Heart left ventricle (tissue), 16 donors: Measurements from ENCODE around the gene B4GALT1. TPM values are rescaled to one million over a fixed set of nuclear protein-coding genes. Genes with fewer than 3 reads are reported as not detected.
A peak's percentile ranks its signal among the peaks of the same experiment; 100 is the strongest.

ENCODE experiments used
- ATAC-seq, 4 donors: fragments of 200-7000 bp; cut with Tn5 transposase; one replicate each; pipeline ENCODE4 v1.9.1; 2020 to 2022; ENCODE audit warnings: moderate library complexity in 4 of 4, mild to moderate bottlenecking in 3 of 4, moderate number of reproducible peaks in 1 of 4
- DNase-seq, 5 donors: peaks; one replicate each; pipeline ENCODE4 v3.0.0-alpha.2; 2020
- H3K27ac ChIP-seq, 12 donors: fragments of 200-600 bp; sonication (generic) in 4 of 12; one replicate each; pipeline versions ENCODE4 v1.5.0 to v1.8.0; 2016 to 2022; ENCODE audit warnings: mild to moderate bottlenecking in 2 of 12
- H3K27me3 ChIP-seq, 9 donors: fragments of 200-600 bp; sonication (generic) in 2 of 9; one replicate each; pipeline versions ENCODE4 v1.5.1 to v1.8.0; 2016 to 2022; ENCODE audit warnings: mild to moderate bottlenecking in 3 of 9
- H3K36me3 ChIP-seq, 9 donors: fragments of 200-600 bp; sonication (generic) in 2 of 9; one replicate each; pipeline versions ENCODE4 v1.5.0 to v1.8.0; 2018 to 2022; ENCODE audit warnings: mild to moderate bottlenecking in 2 of 9
- H3K4me1 ChIP-seq, 12 donors: fragments of 200-600 bp; sonication (generic) in 4 of 12; one replicate each; pipeline versions ENCODE4 v1.5.0 to v1.8.0; 2016 to 2022; ENCODE audit warnings: mild to moderate bottlenecking in 3 of 12
- H3K4me3 ChIP-seq, 12 donors: fragments of 200-600 bp; sonication (generic) in 4 of 12; one replicate each; pipeline versions ENCODE4 v1.5.0 to v1.8.0; 2017 to 2022; ENCODE audit warnings: mild to moderate bottlenecking in 9 of 12, moderate library complexity in 4 of 12
- H3K9me3 ChIP-seq, 12 donors: fragments of 200-600 bp; sonication (generic) in 4 of 12; one replicate each; pipeline versions ENCODE4 v1.5.0 to v1.8.0; 2016 to 2022; ENCODE audit warnings: mild to moderate bottlenecking in 1 of 12
- POLR2A ChIP-seq, 2 donors: fragments of 450-650 bp; IDR thresholded peaks; one replicate each; pipeline ENCODE4 v1.6.1; 2017; ENCODE audit warnings: antibody characterized with exemption in 2 of 2, mild to moderate bottlenecking in 2 of 2, moderate library complexity in 2 of 2
- WGBS, 4 donors: extraction: QIAGEN DNeasy Blood & Tissue Kit in 2 of 4; methylation state at CpG; one replicate each; pipeline versions ENCODE4 v1.1.5 to v1.1.7; 2013 to 2018; 5-methylcytosine and 5-hydroxymethylcytosine counted together
- intact Hi-C, 10 donors: fragments of 100-400 bp; cut with DNase I; formaldehyde crosslinking; loops; one replicate each; pipeline versions ENCODE4 v1.11.1 to v1.14.2; 2022
- polyA plus RNA-seq, 2 donors: library from polyadenylated mRNA; stranded (reverse); fragments of 200-250 nt; gene quantifications; one replicate each; pipeline ENCODE4 v1.2.3, GENCODE V29; 2013
- total RNA-seq, 9 donors: library from RNA; depleted of rRNA in 2 of 9; stranded (reverse); fragments of >200 nt in 2 of 9; fragmentation: NEBNext Ultra II Directional in 3 of 9; extraction: Animal tissue kit (Norgen Biotek cat#: 25700) in 3 of 9; gene quantifications; one replicate each; pipeline versions ENCODE4 v1.1.0 to v1.2.4, GENCODE V29; 2016 to 2023
- TF ChIP-seq, protein P1 (sequence below), 12 donors: fragments of 200-600 bp; sonication (generic) in 4 of 12; IDR thresholded peaks; one replicate each; pipeline versions ENCODE4 v1.5.0 to v1.8.0; 2018 to 2022; ENCODE audit warnings: antibody characterized with exemption in 12 of 12, mild to moderate bottlenecking in 5 of 12
- donor health status: ischemic (EF 13 %, LVEDD 7.1; RV severe dilation, severe dysfunction).
- donor health status: healthy with polysubstance abuse.
- donor health status: DM: no; HTN: yes; CAD: no.
- donor health status: DM: no; HTN: no; CAD: no.
- donor health status: ischemic (EF 25% LVEDD 6.9; RV normal size, moderate dysfunction).
- donor health status: ischemic (EF 25% LVEDD 5.7; RV mildly dilated, moderate dysfunction).
- donor health status: healthy.
- donor health status: DM: yes; HTN: yes; CAD: no.
- donor health status: ischemic (EF 35%, LVEDD 5.7; RV mildly dilated, moderate dysfunction).
- donor health status: nonischemic (EF 11% LVEDD 7.7; RV severe dilation, severe dysfunction).
- donor health status: DM: yes; HTN: yes; CAD: no.
- donor health status: PGD.
- donor health status: ischemic (EF 29% LVEDD 5.4; RV normal size, mild dysfunction).
- donor health status: nonischemic (EF 23%, LVEDD 6.1; RV moderate dilation, normal function).

Gene B4GALT1
- total and polyA plus RNA-seq, 11 donors, result 10.6 to 73.3 (median 38.4) TPM

DNA sequence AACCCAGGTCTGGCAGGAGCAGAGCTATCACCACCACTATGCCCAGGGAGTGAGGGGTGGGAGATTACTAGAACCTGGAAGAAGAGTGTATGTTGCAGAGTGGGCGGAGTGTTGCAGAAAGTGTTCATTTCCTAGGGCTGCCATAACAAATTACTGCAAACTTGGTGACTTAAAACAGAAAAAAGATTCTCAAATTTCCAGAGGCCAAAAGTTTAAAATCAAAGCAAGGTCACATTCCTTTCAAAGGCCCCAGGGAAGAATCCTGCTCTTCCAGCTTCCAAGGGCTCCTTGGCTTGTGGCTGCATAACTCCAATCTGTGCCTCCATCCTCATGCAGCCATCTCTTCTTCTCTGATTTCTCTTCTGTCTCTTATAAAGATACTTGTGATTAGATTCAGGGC is 42.3 kb upstream of the B4GALT1 start:
- Histone ChIP-seq H3K36me3 (no peaks in the 10 kb centered on the region), H3K4me3 (no peak overlapping the region), H3K27me3 (no peaks in the 10 kb centered on the region), H3K9me3 (no peaks in the 10 kb centered on the region), H3K27ac (no peak overlapping the region), H3K4me1 (no peaks in the 10 kb centered on the region)
- TF ChIP-seq, protein P1, sequence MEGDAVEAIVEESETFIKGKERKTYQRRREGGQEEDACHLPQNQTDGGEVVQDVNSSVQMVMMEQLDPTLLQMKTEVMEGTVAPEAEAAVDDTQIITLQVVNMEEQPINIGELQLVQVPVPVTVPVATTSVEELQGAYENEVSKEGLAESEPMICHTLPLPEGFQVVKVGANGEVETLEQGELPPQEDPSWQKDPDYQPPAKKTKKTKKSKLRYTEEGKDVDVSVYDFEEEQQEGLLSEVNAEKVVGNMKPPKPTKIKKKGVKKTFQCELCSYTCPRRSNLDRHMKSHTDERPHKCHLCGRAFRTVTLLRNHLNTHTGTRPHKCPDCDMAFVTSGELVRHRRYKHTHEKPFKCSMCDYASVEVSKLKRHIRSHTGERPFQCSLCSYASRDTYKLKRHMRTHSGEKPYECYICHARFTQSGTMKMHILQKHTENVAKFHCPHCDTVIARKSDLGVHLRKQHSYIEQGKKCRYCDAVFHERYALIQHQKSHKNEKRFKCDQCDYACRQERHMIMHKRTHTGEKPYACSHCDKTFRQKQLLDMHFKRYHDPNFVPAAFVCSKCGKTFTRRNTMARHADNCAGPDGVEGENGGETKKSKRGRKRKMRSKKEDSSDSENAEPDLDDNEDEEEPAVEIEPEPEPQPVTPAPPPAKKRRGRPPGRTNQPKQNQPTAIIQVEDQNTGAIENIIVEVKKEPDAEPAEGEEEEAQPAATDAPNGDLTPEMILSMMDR (IDR thresholded peaks at IDR 0.05), result no peak
- no peak for TF ChIP-seq POLR2A (IDR thresholded peaks at IDR 0.05)
- DNase-seq (no peak), ATAC-seq (no peak)
- intact Hi-C loops, result no loop called here
- 93 to 97% (median 94%) methylated on average over 1 of the region's 1 CpG for WGBS, 4 donors

DNA sequence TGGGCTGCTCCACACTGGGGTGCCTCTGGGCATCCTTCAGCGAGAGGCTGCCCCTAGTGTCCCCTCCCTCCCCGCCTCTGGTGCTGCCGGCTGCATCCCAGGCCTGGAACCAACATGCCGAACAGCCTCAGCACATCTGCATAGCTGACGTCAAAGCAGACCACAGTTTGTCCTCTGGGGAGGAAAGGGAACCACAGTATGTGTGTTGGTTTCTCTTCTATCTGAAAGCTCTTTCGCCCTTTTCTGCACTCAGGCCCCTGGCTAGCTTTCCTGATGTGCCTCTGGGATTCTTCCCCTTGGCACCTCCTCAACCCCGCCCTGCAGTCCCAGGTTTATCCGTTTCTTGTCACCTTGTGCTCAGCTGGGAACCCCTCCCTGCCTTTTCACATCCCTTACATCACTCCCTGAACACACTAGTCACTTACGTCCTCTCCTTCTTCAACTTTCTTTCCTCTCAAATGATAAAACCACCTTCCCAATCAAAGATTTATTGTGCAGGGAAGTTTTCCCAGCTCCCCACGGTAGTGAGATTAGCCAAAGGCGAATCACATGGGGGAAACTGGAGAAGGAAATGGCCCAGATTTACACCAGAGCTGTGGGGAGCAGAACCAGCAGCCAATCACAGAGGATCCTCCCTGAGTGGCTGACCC is 35.5 kb upstream of the B4GALT1 start:
- Histone ChIP-seq H3K4me3 (no peak overlapping the region), H3K9me3 (no peaks in the 10 kb centered on the region), H3K4me1 (peaks cover 0 to 18% (median 4%) of the 10 kb centered on the region in 12 donors), H3K36me3 (no peaks in the 10 kb centered on the region), H3K27ac (peak overlapping the region in 10 of 12 donors; percentile 22 to 66 (median 48)), H3K27me3 (no peaks in the 10 kb centered on the region)
- no peak for TF ChIP-seq POLR2A (IDR thresholded peaks at IDR 0.05)
- TF ChIP-seq, protein P1 (IDR thresholded peaks at IDR 0.05), result no peak
- ATAC-seq (peak; percentile 68 to 89 (median 86)), DNase-seq (peak; percentile 67 to 82 (median 77))
- intact Hi-C loops, result no loop called here
- 43 to 51% (median 46%) methylated on average over 7 to 11 of the region's 11 CpGs for whole genome bisulfite sequencing, 4 donors

DNA sequence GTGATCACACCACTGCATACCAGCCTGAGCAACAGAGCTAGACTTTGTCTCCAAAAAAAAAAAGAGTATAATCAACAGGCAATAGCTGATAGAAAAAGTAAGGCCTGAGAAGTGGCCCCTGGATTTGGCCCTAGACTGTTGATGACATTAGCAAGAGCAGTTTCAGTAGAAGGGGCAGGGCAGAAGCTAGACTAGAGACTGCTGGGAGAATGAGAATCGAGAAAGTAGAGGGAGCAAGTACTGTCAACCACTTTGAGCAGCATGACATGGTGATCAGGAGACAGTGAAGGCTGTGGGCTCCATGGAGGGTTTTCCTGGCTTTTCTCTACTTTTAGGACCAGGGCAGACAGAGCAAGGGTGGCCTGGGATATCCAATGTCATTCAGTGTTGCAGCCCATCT is 34.9 kb upstream of the B4GALT1 start:
- no peaks in the 10 kb centered on the region for H3K9me3 ChIP-seq
- H3K36me3 ChIP-seq, result no peaks in the 10 kb centered on the region
- intact Hi-C loops, result no loop called here
- ATAC-seq (peak in 1 of 4 donors; percentile 4), DNase-seq (no peak)
- TF ChIP-seq POLR2A (IDR thresholded peaks at IDR 0.05), result no peak
- TF ChIP-seq, protein P1 (IDR thresholded peaks at IDR 0.05), result no peak
- H3K4me1 ChIP-seq, result peaks cover 0 to 18% (median 10%) of the 10 kb centered on the region in 12 donors
- WGBS, 4 donors, result 88 to 95% (median 91%) methylated on average over 1 of the region's 1 CpG
- peak overlapping the region in 8 of 12 donors; percentile 15 to 66 (median 37) for H3K27ac ChIP-seq
- no peak overlapping the region for H3K4me3 ChIP-seq
- H3K27me3 ChIP-seq, result no peaks in the 10 kb centered on the region

DNA sequence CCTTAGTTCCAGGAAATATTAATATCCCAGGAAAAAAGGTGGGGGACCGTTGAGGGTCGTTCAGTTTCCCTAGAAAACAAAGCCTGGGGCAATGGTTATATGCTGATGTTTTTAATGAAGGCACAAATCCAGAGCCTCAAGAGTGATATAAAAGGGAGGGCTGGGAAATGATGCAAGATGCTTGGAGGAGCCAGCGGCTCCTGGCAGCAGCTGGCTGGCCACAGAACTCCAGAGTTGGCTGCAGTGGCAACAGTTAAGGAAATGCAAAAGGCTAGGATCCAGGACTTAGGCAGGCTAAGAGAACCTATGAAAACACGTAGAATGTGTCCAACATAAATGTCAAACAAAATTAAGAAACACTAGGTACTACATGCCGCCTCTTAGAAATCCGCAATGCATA is 31.0 kb upstream of the B4GALT1 start:
- Histone ChIP-seq H3K27ac (peak overlapping the region; percentile 4 to 73 (median 54)), H3K4me1 (peaks cover 0 to 21% (median 11%) of the 10 kb centered on the region in 12 donors), H3K4me3 (no peak overlapping the region), H3K27me3 (no peaks in the 10 kb centered on the region), H3K36me3 (no peaks in the 10 kb centered on the region), H3K9me3 (no peaks in the 10 kb centered on the region)
- ATAC-seq, result peak; percentile 56 to 84 (median 76)
- DNase-seq, result peak; percentile 34 to 70 (median 59)
- 61 to 80% (median 64%) methylated on average over 6 of the region's 6 CpGs for WGBS, 4 donors
- no peak for TF ChIP-seq POLR2A (IDR thresholded peaks at IDR 0.05)
- TF ChIP-seq, protein P1 (IDR thresholded peaks at IDR 0.05), result no peak
- intact Hi-C loops, result no loop called here
